T47D (cell line): ENCODE measurements around the gene RNU1-4.
"Not testable (repeated sequence)": the region's sequence is repeated elsewhere in the genome, so short reads cannot be mapped to it uniquely, and the experiment has no call there.

Experiments
- DNase-seq, 2 experiments: peaks; one replicate each; pipeline versions ENCODE4 v3.0.0 to v3.0.0-alpha.2; 2011 to 2012; ENCODE audit warnings: low read depth in 1 of 2, low spot score in 1 of 2
- in situ Hi-C: cut with HindIII; loops from 2 replicates; pipeline ENCODE4 v1.10.0; 2016; ENCODE audit warnings: low sequenced_read_pairs, low pct_unique_long_range_greater_than_20kb

RNU1-4 gene

DNA sequence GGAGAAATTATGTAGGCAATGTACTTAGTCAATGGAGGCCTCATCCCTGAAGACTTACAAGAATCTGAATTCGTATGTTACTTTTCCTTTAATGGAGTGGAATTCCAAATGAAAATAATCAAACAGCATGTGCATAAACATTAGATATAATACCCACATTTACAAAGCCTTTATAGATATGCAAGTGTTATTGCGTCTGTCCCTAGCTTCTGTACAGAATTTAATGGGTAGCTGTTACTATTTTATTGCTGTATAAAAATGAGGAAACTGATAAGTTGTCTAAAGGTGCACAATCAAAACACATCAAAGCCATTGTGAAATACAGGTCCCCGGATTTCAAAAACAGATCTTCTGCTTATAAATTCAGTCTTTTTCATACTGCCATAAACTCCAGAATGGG is 12.5 kb downstream of the RNU1-4 start:
- DNase-seq, in situ Hi-C loops: not testable (repeated sequence)

DNA sequence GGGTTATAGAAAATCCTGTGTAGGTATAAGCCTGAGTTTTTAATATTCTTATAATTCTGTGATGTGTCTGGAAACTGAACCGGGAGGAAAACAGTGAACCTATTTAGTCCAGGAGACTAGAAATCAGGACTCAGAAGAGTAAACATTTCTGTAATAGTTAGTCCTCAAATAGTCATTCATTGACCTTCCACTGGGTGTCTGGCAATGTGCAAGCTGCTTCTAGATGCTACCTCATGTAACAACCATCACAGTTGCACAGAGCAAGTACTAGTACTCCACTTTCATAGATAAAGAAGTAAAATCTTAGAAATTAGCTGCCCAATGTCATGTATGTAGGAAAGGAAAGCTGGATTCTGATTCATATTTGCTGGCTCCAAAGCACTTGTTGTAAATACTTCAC is 15.1 kb downstream of the RNU1-4 start:
- DNase-seq = not testable (repeated sequence)

DNA sequence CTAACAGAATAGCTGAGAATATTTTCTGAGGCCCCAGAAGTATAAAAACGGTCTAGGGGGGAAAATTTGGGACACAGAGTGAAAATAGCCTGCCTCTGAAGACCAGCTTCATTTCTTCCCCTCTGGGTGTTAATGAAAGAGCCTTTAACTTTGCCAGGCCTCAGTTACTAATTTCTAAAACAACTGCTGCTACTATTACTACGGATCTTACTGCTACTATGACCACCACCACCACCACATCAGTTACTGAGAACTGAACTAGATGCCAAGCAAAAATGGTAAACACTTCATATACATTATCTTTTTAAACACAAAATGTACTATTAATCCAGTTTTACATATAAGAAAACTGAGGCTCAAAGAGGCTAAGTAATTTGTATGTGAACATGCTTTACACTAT is 15.6 kb downstream of the RNU1-4 start:
- in situ Hi-C loops, DNase-seq: not testable (repeated sequence)

More for the DNA sequence above, 15.1 kb downstream of the RNU1-4 start:
- in situ Hi-C loops = not testable (repeated sequence)

DNA sequence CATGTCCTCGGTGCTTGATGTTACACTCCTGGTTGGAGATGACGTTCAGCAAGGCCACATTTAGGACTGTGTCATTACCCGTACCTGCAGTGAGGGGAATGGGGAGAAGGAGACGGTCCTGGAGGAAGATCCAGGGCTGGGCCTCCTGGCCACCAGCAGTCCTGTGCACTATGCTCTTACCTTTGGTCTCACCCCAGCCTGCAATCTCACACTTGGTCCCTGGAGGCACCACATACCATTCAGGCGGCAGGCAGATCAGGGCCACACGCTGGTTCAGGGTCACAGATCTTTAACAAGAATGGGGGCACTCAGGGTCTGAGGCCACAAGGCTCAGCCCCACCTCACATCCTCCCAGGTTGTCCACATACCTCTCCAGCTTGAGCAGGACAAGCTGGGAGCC is 17.3 kb downstream of the RNU1-4 start:
- DNase-seq, in situ Hi-C loops: not testable (repeated sequence)

DNA sequence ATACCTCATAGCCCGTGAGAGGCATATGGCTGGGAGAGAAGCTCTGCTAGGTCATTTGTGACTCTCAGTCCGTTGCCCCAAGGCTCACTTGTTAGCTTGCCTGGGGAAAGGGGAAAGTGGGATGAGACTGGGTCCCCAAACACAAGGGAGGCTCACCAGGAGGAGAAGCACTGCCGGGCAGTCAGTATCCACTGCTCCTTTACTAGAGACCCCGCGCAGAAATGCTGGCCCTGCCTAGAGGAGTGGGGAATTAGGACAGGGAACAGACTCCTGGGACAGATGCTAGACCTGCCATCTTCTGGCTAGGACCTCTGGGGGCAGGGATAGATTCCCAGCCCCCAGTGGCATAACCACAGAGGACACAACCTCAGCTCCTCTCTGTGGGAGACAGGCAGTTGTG is 17.7 kb downstream of the RNU1-4 start:
- DNase-seq, in situ Hi-C loops: not testable (repeated sequence)

DNA sequence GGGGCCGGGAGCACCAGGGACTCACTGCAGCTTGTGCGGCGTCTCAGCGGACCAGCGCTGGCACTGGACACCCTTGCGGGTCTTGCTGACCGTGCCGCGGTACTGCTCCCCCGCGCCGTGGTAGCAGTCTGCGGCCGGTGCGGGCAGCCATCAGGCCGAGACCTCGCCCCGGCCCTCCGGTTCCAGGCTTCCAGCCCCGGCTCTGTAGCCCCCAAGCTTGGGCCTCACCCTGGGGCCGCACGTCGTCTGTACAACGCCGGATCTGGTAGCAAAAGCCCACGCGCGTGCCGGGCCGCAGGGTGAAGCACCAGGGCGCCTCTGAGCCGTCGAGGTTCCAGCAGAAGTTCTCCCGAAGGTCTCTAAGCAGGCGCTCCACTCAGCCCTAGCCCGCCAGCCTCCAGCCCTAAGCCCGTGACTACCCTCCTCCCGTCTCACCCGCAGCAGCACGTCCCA is 18.8 kb downstream of the RNU1-4 start:
- in situ Hi-C loops, DNase-seq: not testable (repeated sequence)

DNA sequence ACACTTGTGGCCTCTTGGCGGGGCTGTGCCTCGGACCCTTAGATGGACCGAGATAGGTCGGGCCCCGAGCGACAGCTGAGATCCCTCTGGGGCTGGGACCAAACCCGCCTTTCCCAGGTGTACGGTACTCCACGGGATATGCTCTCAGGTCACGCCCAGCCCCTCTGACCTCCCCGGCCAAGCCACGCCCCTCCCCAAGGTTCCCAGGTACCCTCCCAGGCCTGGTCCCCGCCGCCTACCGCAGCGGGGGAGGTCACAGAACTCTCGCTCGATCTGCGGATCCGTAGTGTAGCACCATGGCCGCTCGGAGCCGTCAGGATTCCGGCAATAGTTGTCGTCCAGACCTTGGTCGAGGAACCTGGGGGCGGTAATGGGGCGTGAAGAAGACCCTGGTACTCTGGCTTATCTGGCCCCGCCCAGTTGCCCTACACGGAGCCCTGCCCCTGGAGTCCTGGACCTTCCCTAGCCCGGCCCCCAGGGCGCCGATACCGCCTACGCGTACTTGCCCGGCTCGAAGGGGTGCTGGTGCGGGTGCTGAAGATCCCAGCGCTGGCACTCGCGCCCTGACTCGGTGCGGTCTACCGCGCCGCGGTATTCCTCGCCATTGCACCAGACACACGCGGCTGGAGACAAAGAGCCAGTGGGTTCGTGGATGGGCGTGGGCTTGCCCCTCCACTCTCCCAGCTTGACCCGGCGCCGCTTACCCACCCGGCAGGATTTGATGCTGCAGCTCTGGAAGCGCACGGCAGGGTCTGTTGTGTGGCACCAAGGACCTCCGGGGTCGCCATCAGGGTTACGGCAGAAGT is 19.5 kb downstream of the RNU1-4 start:
- in situ Hi-C loops, DNase-seq: not testable (repeated sequence)

DNA sequence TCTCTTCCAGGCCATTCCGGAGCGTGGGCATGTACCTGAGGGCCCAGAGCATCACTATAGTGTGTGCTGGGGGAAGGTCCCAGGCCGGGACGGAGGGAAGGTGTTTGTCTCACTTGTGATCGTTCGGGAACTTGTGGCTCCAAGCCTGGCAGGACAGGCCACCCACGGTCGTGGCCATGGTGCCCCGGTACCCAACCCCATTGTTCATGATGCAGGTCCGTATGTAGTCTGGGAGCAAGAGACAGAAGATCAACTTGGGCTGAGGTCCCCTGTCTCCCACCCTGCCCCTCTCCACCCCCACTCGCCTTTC is 20.1 kb downstream of the RNU1-4 start:
- in situ Hi-C loops, DNase-seq: not testable (repeated sequence)

DNA sequence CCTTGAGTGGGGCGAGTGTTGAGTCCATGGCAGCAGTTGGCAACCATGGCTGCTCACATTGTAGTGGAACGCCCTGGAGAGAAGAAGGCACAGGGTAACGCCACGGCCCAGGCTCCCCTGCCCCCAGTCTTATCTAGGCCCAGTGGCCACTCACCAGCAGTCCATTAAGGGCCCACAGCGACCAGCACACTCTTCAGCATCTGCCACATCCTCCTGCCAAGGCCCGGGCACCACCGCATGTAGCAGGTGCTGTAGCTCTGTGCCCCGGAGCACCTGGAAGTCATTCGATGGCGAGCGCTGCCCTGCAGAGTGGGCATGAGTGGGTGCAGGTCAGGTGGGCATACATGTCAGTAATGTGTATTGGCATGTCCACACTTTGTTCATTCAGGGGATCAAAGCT is 20.5 kb downstream of the RNU1-4 start:
- DNase-seq, in situ Hi-C loops: not testable (repeated sequence)

DNA sequence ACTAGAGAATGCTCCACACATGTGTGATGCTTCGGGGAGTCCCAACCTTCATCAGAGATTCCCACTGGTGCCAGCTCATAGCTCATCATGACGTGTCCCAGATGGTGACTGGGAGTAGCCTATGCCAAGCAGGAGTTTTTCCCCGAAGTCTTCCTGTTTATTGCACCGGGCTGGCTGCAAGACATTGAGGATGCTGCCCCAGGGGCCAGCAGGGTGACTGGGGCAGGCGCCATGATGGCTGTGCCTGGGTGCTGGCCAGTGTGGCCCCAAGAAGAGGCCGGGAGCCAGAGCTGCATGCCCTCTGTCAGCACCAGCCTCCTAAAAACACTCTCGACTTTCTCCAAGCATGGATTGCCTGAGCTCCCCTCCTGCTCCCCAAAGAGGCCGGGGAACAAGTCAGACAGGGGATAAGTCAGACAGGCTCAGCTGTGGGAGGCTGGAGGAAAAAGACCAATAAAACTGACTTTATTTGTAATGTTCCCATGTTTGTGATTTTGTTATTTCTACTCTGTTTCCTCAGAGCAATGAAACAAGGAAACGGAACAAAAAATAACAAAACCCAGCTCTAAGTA is 24.0 kb downstream of the RNU1-4 start:
- DNase-seq, in situ Hi-C loops: not testable (repeated sequence)

DNA sequence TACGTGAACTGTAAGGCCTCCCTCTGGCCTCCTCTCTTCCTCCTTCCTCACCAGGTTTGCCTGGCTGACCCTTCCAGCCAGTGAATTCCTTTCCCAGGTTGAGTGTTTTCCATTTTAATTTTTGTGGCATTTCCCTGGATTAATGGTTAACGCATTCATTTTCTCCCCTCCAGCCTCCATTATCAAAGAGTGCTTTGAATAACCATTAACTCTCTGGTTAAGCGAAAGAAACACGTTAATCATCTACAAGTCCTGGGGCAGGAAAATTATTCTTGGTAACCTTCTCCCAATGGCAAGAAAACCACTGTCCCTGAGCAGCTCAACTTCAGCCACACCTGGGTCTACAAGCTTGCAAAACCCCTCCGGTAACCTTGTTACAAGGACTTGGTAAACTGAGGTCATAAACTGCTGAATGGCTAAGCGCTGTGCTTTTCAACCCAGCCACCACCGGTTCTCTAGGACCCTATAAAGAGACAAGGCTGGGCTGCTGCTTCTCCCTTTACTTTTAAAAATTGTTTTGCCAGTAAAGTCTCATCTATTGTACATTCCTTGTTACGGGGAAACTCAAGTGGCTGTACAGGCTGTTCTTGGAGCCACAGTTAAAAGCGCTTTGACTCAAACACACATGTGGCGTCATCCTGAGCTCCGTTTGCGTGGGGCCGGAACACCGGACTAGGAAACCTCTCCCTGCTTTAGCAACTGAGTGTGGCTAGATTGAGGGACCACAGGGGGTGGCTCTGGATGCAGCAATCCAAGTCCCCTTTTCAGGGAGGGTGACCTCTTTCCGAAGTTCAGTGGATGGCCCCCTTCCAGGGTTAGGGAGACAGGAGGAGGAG is 24.7 kb downstream of the RNU1-4 start:
- in situ Hi-C loops, DNase-seq: not testable (repeated sequence)

DNA sequence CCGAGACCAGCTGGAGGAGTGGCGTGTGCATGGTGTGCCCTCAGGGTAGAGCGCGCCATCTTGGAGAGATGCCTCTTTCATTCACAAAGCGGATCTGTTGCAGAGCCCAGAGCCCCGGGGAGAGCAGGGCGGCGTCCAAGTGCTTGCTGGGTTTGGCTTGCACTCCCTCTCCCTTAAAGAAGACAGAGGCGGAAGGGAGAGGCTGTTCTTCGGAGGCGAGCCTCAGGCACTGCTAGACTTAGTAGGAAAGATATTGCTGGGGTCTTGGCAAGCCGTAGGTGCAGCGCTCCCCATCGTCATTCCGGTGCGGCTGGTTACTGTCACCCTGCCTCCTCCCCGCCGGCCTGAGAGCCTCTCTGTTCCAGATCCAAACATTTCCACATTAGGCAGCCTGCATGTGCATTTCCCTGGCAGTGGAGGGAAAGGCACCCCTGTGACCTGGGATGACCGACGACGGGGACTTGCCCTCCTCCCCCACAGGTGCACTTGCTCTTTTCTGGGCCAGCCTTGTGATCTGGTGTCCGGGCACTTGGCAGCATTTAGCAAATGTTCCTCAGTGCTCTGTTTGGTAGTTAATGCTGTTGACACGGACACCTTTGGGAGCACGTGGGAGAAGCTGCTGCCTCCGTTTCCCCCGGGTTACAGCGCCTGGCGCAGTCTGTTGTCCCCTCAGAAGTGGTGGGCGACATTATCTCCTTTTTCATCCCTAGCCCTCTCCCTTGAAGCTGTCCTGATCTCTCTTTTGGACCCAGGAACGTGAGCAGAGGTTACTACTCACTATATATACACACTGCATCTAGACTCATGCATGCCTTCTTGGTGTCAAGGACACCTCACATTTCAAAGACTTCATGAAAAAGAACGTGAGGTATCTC is 25.7 kb downstream of the RNU1-4 start:
- in situ Hi-C loops = not testable (repeated sequence)
- peak in 1 of 2 experiments; percentile 19 for DNase-seq

DNA sequence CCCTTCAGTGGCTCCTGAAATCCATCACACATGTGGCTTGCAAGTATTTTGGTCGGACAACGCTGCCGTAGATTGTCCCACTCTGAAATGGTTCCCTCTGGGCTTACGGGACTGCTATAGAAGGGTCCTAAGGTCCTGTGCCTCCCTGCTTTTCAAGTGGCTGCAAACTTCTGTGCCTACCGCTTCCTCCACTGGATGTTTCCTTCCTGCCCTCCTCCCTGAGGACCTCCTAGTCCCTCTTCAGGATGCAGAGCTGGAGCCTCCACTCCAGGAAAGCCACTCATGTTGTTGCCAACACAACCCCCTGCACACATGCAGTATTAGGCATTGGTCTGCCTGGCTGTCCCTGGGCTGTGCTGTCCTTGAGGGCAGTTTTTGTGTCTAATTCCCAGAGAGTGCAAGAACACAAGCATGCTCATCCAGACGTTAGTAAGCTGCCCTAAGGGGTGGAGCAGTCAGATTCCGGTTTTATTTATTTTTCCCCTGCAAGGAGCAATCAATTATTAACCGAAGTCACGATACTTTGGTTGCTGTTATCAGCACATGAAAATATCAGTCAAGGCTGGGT is 26.5 kb downstream of the RNU1-4 start:
- in situ Hi-C loops, DNase-seq: not testable (repeated sequence)

DNA sequence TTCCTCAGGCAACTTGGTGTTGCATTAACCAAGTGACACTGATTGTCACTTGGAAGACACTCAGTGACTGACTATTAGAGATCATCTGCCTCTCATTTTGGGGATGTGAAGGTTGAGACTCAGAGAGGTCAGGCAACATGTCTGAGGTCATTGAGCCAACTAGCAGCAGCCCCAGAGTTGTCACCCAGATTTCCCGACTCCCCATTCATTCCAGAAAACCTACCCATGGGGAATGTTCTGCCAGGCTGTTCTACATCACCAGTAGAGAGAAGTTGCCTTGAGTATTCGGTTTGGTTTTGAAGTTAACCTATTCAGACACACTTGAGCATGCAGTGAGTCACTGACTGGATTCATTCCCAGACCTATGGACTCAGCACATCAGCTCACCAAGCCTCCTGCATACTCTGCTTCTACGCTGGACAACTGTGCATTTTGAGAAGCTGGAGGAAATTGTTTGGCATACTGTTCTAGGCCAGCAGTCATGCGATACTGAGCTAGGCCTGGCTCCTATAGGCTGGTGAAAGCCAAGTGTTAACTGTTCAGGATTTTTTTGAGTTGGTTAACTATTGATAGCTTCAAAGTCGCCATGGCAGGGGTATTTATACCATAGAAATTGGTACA is 29.9 kb downstream of the RNU1-4 start:
- in situ Hi-C loops, DNase-seq: not testable (repeated sequence)

DNA sequence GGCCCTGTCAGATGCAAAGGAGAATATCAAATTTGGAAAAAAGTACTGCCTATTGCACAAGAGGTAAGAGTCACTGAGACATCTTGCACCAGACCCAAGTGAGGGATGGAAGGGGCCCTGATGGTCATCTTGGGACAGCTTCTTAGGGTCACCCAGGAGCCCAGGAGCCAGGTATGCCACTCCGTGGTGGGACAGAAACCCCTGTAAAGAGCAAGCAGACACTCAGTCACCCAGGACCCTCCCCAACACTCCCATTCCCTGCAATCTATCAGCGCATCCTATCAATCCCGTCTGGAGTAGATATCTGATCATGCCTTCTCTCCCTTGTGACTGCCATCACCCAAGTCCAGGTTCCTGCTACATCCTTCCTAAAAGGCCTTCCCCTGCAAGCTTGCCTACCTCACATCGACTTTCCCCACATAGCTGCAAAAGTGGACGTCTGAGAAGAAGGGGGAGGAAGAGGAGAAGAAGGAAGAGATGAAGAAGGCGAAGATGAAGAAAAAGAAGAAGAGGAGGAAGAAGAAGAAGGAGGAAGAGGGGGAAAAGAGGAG is 30.7 kb downstream of the RNU1-4 start:
- in situ Hi-C loops, DNase-seq: not testable (repeated sequence)

DNA sequence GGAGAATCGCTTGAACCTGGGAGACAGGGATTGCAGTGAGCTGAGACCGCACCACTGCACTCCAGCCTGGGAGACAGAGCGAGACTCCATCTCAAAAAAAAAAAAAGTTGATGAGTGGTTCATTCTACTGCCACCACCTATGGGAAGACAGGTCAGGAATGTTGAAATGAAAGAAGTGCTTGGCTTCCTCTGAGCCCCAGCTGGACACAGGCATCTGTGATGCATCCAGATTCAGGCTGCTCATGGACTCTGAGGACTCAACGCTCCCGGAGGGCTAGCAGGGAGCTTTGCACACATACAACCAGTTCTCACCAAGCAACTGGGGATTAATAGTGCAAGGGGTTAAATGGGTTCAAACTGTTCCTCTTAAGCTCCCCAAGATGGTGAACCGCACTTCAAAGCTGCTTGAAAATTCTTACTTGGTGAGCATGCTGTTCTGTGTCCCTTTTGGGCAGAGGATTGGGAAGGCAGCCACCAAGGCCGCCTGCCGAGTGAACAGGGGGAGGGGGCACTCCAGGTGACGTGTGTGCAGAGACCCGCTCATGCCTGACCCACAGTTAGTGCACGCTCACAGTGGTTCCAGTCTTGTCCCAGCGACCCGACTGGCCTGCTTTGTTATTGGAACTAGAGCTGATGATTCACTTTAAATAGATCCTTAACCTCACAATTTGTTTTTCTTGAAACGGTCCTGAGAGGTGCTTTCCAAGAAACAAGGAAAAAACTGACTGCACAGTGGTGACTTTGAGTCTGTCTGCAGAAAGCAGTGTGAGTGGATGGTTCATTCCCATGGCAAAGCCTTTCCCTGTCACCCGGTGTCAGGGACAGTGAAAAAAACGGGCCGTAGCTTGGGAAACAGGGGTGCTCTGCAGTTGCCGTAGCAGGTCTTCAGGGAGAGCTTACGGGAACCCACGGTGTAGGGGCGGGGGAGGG is 32.2 kb downstream of the RNU1-4 start:
- in situ Hi-C loops, DNase-seq: not testable (repeated sequence)
